DND-41 (cell line): ENCODE measurements around the gene RGP1.

ENCODE experiments used
- CTCF ChIP-seq: IDR thresholded peaks from 2 replicates; pipeline ENCODE4 v1.5.1; 2012; ENCODE audit warnings: borderline replicate concordance, low read length, moderate library complexity, mild to moderate bottlenecking; ENCODE audit not compliant: poor library complexity, severe bottlenecking; ENCODE audit errors: extremely low read depth
- EZH2 ChIP-seq: IDR thresholded peaks from 3 replicates; pipeline ENCODE4 v1.6.1; 2012; ENCODE audit warnings: borderline replicate concordance, low read depth, mild to moderate bottlenecking, moderate library complexity, low read length, inconsistent platforms; ENCODE audit not compliant: severe bottlenecking

DNA sequence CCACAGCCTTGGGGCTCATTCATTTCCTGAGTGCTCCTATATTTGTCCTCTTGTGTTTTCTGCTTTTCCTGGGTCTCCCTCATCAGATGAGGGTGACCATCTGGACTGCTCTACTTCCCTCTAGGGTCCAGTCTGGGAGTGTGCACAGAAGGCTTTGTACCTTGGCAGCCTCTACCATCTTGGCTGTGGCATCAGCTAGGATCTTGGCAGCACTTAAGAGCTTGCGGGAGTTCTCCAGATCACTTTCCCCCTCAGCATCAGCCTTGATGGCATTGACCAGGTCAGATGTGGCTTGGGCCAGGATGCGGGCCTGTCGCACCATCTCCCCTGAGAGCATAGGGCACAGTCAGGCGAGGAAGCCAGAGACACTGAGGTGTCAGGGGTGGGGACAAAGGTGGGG lies 32.9 kb upstream of the RGP1 start:
- TF ChIP-seq CTCF (no peak), EZH2 (no peak)
